Measurements from ENCODE around the gene LRRTM4.

The LRRTM4 gene

GRCh38 chr2:77521931-77522470 lies at the start of gene LRRTM4:
TSS of gene LRRTM4 (minus strand) at chr2:77522376.
- DNase-seq (ENCODE audit: low read depth in 2 of 2, low spot score in 1 of 2): no peak

- no peak for DNase-seq (ENCODE audit: low read depth in 2 of 2, low spot score in 1 of 2)
These were observed 49.4 kb upstream of the LRRTM4 start for GRCh38 chr2:77571545-77571944.

- DNase-seq (ENCODE audit: low read depth in 2 of 2, low spot score in 1 of 2): no peak
These were observed 45.5 kb upstream of the LRRTM4 start for GRCh38 chr2:77567723-77568122.

- no peak for DNase-seq (ENCODE audit: low read depth in 2 of 2, low spot score in 1 of 2)
These were observed 44.4 kb upstream of the LRRTM4 start for GRCh38 chr2:77566582-77566981.

GRCh38 chr2:77566131-77566530 lies 44.0 kb upstream of the LRRTM4 start:
- DNase-seq (ENCODE audit: low read depth in 2 of 2, low spot score in 1 of 2): no peak

DNA sequence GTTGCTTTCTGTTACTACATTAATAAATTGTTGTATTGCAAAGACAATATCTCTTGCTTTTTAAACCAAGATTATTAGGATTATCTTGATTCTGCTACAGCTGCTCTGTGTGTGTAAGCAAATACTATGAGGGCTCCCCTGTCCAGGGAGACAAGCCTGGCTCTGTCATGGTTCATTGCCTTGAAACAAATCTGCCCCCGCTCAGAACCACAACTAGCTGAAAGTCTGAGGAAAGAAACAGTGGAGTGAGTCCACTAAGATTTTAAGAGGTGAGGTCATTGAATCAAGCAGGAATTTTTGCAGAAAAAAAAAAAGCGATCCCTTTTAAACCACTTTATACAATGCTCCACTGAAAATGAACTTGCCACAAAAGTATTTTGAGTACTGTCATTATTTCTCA lies 30.8 kb upstream of the LRRTM4 start:
- DNase-seq (ENCODE audit: low read depth in 2 of 2, low spot score in 1 of 2): no peak

DNA sequence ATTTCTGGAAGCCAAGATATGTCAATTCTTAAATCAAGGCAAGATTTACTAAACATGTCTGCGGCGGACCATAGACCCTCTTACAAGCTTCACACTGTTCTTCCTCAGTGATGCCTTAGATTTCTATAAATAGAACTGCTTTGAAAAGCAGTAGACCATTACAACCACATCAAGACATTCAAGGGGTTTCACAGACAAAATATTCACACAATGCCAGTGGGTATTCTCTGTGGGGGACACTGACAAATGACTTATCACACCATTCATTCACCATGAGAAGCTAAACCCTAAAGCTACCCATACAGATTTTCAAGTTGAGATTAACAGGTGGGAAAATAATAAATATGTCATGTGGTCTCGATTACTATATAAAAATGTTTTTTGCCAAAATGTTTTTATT lies 15.9 kb upstream of the LRRTM4 start:
- DNase-seq (ENCODE audit: low read depth in 2 of 2, low spot score in 1 of 2): no peak

GRCh38 chr2:77522888-77523287 lies 712 bp upstream of the LRRTM4 start:
- DNase-seq (ENCODE audit: low read depth in 2 of 2, low spot score in 1 of 2): no peak

DNA sequence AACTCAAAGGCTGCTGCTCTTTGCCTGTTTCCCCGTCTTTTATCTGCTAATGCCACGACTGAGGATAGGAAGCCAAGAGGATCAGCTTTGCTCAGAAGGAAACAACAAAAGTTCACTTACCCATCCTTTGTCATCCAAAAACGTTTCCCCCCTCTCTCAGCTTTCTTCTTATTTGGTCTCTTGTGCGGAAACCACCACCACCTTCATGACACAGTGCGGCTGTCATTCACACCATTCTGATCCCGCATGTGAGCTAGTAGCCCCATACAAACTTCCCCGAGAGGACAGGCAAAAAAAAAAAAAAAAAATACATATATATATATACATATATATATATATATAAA lies 656 bp downstream of the LRRTM4 start:
- DNase-seq (ENCODE audit: low read depth in 2 of 2, low spot score in 1 of 2): no peak

GRCh38 chr2:77520641-77521547 lies 1.3 kb downstream of the LRRTM4 start:
- DNase-seq (ENCODE audit: low read depth in 2 of 2, low spot score in 1 of 2): no peak

DNA sequence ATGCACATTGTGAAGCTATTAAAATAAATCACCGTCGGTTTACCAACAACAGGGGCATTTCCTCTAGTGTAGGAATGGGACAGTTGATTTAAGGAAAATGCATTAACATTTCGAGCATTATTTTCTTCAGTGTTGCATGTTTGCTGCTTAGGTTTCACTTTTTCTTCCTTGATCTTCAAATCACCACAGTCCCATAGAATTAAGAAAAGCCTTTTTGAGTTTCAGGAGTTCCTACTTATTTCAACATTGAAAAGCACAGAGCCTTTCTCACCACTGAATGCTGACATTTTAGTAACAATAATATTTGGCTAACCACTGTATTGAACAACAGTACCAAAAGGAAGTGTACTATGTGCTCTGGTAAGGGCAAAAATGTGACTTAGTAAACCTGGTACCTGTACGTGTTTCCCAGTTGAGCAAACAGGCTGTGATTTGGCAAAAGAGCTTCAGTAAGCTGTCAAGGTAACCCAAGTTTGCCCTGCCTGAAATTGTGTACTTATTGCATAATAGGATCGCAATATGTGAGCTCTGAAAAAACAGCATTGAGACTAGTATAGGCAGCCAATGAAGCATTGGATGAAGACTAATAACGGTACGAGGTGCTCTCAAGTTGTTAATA lies 2.2 kb downstream of the LRRTM4 start:
- no peak for DNase-seq (ENCODE audit: low read depth in 2 of 2, low spot score in 1 of 2)

DNA sequence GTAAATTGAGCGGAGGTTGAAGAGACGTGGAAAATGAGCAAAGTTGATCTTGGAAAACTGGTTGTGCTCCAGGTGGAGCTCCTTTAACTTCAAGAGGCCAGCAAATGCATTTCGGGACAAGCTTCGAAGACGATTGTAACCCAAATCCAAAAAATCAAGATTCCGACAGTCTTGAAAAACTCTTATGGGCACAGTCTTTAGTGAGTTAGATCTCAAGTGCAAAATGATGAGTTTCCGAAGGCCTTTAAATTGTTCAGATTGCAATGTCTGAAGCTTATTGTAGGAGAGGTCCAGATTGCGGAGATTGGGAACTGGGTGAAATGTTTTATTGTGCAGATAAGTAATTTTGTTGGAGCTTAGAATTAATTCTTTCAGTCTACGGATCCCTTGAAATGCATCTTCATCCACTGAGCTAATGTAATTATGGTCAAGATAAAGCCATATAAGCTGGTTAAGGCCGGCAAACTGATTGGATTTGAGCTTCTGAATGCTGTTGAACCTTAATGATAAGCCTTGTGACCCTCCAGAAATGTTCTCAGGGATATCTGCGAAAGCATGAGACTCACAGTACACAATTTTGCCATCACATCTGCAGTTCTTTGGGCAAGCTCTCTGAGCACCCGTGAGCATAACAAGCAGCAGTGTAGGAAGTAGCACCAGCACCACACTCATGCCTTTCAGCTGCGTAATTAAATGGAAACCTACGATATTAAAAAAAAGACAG lies 2.9 kb downstream of the LRRTM4 start:
- DNase-seq (ENCODE audit: low read depth in 2 of 2, low spot score in 1 of 2): no peak

GRCh38 chr2:77518311-77518710 lies 3.9 kb downstream of the LRRTM4 start:
- DNase-seq (ENCODE audit: low read depth in 2 of 2, low spot score in 1 of 2): no peak

DNA sequence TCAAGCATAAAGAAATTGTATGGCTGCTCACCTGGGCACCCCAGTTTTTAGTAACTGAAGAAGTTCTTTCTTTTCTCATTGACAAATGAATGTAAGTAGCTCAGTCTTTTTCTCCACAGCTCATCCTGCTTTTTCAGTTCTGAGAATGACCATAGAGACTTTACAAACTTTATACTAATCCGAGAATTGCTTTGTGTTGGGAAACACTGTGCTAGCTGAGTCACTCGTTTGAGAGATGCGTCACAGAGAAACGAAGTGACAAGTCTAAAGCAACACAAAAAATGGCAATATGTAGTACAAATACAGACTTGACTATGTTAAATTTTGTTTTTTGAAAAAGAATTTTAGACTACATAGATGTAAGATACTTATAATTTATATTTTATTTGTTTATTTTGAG lies 9.0 kb downstream of the LRRTM4 start:
- no peak for DNase-seq (ENCODE audit: low read depth in 2 of 2, low spot score in 1 of 2)

- DNase-seq (ENCODE audit: low read depth in 2 of 2, low spot score in 1 of 2): no peak
These were observed 9.7 kb downstream of the LRRTM4 start for GRCh38 chr2:77512507-77512906.

DNA sequence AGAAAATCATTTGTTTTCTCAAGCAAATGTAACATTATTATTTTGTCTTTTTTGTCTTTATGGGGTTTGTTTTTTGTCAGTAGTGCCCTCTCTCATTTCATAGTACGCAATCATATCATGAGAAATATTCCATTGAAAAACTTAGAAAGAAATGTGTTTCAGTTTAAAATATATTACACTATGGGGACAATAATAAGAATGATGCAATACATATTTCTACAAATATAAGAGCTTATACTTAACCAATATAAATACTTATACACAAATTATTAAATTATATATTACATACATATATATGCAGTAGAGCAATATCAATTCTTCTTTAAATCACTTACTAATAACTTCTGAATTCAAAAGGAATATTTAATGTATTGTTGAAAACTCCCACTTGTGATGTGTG lies 13.7 kb downstream of the LRRTM4 start:
- DNase-seq (ENCODE audit: low read depth in 2 of 2, low spot score in 1 of 2): no peak

GRCh38 chr2:77507657-77508056 lies 14.5 kb downstream of the LRRTM4 start:
- no peak for DNase-seq (ENCODE audit: low read depth in 2 of 2, low spot score in 1 of 2)

- DNase-seq (ENCODE audit: low read depth in 2 of 2, low spot score in 1 of 2): no peak
These were observed 34.0 kb downstream of the LRRTM4 start for GRCh38 chr2:77488141-77488540.

DNA sequence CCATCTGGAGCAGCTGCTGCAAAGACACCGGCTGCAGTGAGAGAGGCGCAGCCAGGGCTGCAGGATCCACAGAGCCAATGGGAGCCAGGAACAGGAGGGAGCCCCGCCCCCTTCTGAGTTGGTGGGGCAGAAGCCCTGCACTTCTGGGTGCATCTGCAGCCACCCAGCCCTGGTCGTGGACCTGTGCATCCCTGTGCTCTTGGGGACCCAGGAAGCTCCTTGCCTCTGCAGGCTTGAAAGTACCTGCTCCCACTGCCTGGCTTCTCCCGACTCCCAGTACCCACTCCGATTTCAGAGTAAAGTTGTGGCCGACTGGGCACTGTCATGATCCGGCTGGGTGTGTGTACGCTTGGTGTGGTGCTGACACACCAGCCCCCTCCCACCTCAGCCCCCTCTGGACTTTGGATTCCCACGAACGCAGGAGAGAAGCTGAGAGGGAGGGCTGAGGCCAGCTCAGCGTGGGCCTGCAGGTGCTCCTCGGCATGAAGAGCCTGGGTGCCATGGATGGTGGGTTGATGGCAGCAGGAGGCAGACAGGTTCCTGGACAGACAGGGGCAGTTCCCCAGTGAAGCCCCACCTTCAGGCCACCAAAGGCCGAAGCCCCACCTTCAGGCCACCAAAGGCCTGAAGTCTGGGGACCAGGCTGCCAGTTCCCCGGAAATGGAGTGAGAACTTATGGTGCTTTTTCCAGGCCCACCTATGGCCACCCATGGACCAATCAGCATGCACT lies 34.9 kb downstream of the LRRTM4 start:
- no peak for DNase-seq (ENCODE audit: low read depth in 2 of 2, low spot score in 1 of 2)

GRCh38 chr2:77484026-77484425 lies 38.1 kb downstream of the LRRTM4 start:
- DNase-seq (ENCODE audit: low read depth in 2 of 2, low spot score in 1 of 2): no peak

DNA sequence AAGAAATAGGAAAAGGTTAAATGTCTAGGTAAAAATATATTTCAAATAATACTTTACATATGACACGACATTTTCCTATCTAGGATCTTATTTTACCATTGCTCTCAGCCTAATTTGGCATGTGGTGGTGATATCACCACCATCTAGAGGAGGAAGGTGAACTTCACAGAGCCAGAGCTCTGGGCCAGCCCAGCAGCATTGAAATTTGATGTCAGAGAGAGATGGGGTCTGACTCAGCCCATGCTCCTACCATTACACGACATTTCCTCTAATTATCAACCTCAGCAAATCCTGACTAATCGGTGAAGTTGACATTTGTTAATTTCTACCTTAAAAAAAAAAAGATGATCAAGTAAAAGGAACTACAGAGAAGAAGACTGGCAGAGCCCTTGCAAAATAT lies 42.3 kb downstream of the LRRTM4 start:
- DNase-seq (ENCODE audit: low read depth in 2 of 2, low spot score in 1 of 2): no peak

Measured in stimulated activated CD8-positive, alpha-beta memory T cell treated with anti-CD3 and anti-CD28 coated beads, Interleukin-4, amount 100 ng/mL, for 4 hours (primary cell).